Measurements from ENCODE around the gene ARL8A.
"Not testable (repeated sequence)": the region's sequence is repeated elsewhere in the genome, so short reads cannot be mapped to it uniquely, and the experiment has no call there.

Gene ARL8A

GRCh38 chr1:202154148-202154765 is 9.7 kb upstream of the ARL8A start:
- H3K27me3 Mint-ChIP-seq = no peaks in the 10 kb centered on the region
- DNase-seq = no peak
- H3K9me3 Mint-ChIP-seq = no peaks in the 10 kb centered on the region
- no peak for ATAC-seq
- H3K4me3 Mint-ChIP-seq = peak overlapping the region in 1 of 2 donors; percentile 10
- H3K27ac Mint-ChIP-seq = peak overlapping the region in 1 of 2 donors; percentile 74
- H3K4me1 Mint-ChIP-seq = peaks cover 69% of the 10 kb centered on the region

GRCh38 chr1:202153284-202153683 is 8.7 kb upstream of the ARL8A start:
- Mint-ChIP-seq H3K9me3 (no peaks in the 10 kb centered on the region), H3K4me3 (no peak overlapping the region), H3K4me1 (peaks cover 62% of the 10 kb centered on the region)

GRCh38 chr1:202152399-202152798 is 7.9 kb upstream of the ARL8A start:
- H3K9me3 Mint-ChIP-seq = no peaks in the 10 kb centered on the region
- peaks cover 61% of the 10 kb centered on the region for H3K4me1 Mint-ChIP-seq
- ATAC-seq = no peak
- H3K27me3 Mint-ChIP-seq = no peaks in the 10 kb centered on the region
- H3K27ac Mint-ChIP-seq = peak overlapping the region in 1 of 2 donors; percentile 90
- DNase-seq = no peak
- H3K4me3 Mint-ChIP-seq = no peak overlapping the region

More at GRCh38 chr1:202153284-202153683, 8.7 kb upstream of the ARL8A start:
- ATAC-seq (no peak), DNase-seq (no peak)
- Mint-ChIP-seq H3K27ac (peak overlapping the region; percentile 74 to 86), H3K27me3 (no peaks in the 10 kb centered on the region)

- no peaks in the 10 kb centered on the region for H3K9me3 Mint-ChIP-seq
- H3K27ac Mint-ChIP-seq = no peak overlapping the region
- DNase-seq (no peak), ATAC-seq (no peak)
- peaks cover 55% of the 10 kb centered on the region for H3K4me1 Mint-ChIP-seq
- no peak overlapping the region for H3K4me3 Mint-ChIP-seq
- no peaks in the 10 kb centered on the region for H3K27me3 Mint-ChIP-seq
These were observed 6.5 kb upstream of the ARL8A start for GRCh38 chr1:202151045-202151444.

- Mint-ChIP-seq H3K4me3 (no peak overlapping the region), H3K4me1 (peaks cover 52% of the 10 kb centered on the region), H3K9me3 (no peaks in the 10 kb centered on the region), H3K27me3 (no peaks in the 10 kb centered on the region), H3K27ac (peak overlapping the region in 1 of 2 donors; percentile 42)
- no peak for DNase-seq
- no peak for ATAC-seq
These were observed 6.1 kb upstream of the ARL8A start for GRCh38 chr1:202150602-202151001.

- no peak for DNase-seq
- Mint-ChIP-seq H3K27ac (no peak overlapping the region), H3K4me3 (no peak overlapping the region), H3K9me3 (no peaks in the 10 kb centered on the region), H3K27me3 (no peaks in the 10 kb centered on the region), H3K4me1 (peaks cover 52% of the 10 kb centered on the region)
- no peak for ATAC-seq
These were observed 5.7 kb upstream of the ARL8A start for GRCh38 chr1:202150187-202150586.

- H3K4me3 Mint-ChIP-seq = no peak overlapping the region
- H3K4me1 Mint-ChIP-seq = peaks cover 50% of the 10 kb centered on the region
- no peak for ATAC-seq
These were observed 5.0 kb upstream of the ARL8A start for GRCh38 chr1:202149566-202149965.

GRCh38 chr1:202148391-202148790 is 3.9 kb upstream of the ARL8A start:
- DNase-seq = no peak
- Mint-ChIP-seq H3K9me3 (no peaks in the 10 kb centered on the region), H3K4me1 (peaks cover 46% of the 10 kb centered on the region), H3K4me3 (no peak overlapping the region), H3K27me3 (no peaks in the 10 kb centered on the region), H3K27ac (no peak overlapping the region)
- no peak for ATAC-seq

More at GRCh38 chr1:202149566-202149965, 5.0 kb upstream of the ARL8A start:
- Mint-ChIP-seq H3K27ac (no peak overlapping the region), H3K27me3 (no peaks in the 10 kb centered on the region), H3K9me3 (no peaks in the 10 kb centered on the region)
- no peak for DNase-seq

- Mint-ChIP-seq H3K27me3 (no peaks in the 10 kb centered on the region), H3K4me3 (no peak overlapping the region), H3K9me3 (no peaks in the 10 kb centered on the region), H3K4me1 (peaks cover 56% of the 10 kb centered on the region), H3K27ac (no peak overlapping the region)
- DNase-seq = no peak
- no peak for ATAC-seq
These were observed 2.5 kb upstream of the ARL8A start for GRCh38 chr1:202146993-202147392.

- H3K9me3 Mint-ChIP-seq = no peaks in the 10 kb centered on the region
- peak overlapping the region in 1 of 2 donors; percentile 51 for H3K4me3 Mint-ChIP-seq
- H3K27ac Mint-ChIP-seq = peak overlapping the region in 1 of 2 donors; percentile 36
- H3K27me3 Mint-ChIP-seq = no peaks in the 10 kb centered on the region
- DNase-seq (no peak), ATAC-seq (no peak)
- peaks cover 61% of the 10 kb centered on the region for H3K4me1 Mint-ChIP-seq
These were observed 1.7 kb upstream of the ARL8A start for GRCh38 chr1:202146279-202146678.

- peak overlapping the region; percentile 5 to 92 for H3K4me3 Mint-ChIP-seq
- DNase-seq, ATAC-seq, H3K27me3 Mint-ChIP-seq, H3K9me3 Mint-ChIP-seq: not testable (repeated sequence)
- peaks cover 61% of the 10 kb centered on the region for H3K4me1 Mint-ChIP-seq
- H3K27ac Mint-ChIP-seq = peak overlapping the region in 1 of 2 donors; percentile 95
These were observed 1.2 kb upstream of the ARL8A start for GRCh38 chr1:202145744-202146140.

GRCh38 chr1:202145068-202145743 is 669 bp upstream of the ARL8A start:
- peak overlapping the region; percentile 91 to 95 for H3K27ac Mint-ChIP-seq
- H3K4me1 Mint-ChIP-seq = peaks cover 60% of the 10 kb centered on the region
- DNase-seq (peak; percentile 38 to 73), ATAC-seq (peak; percentile 75)
- peak overlapping the region; percentile 89 to 92 for H3K4me3 Mint-ChIP-seq
- H3K9me3 Mint-ChIP-seq = no peaks in the 10 kb centered on the region
- no peaks in the 10 kb centered on the region for H3K27me3 Mint-ChIP-seq

GRCh38 chr1:202143768-202144401 is 652 bp downstream of the ARL8A start:
- Mint-ChIP-seq H3K27ac (peak overlapping the region; percentile 94 to 97), H3K27me3 (no peaks in the 10 kb centered on the region), H3K4me1 (peaks cover 57% of the 10 kb centered on the region), H3K9me3 (no peaks in the 10 kb centered on the region), H3K4me3 (peak overlapping the region; percentile 92 to 93)
- peak; percentile 61 for ATAC-seq
- DNase-seq = peak; percentile 34 to 42

- H3K27ac Mint-ChIP-seq = peak overlapping the region; percentile 94 to 97
- H3K4me1 Mint-ChIP-seq = peaks cover 61% of the 10 kb centered on the region
- no peaks in the 10 kb centered on the region for H3K27me3 Mint-ChIP-seq
- ATAC-seq (peak; percentile 5), DNase-seq (peak in 1 of 2 donors; percentile 27)
- no peaks in the 10 kb centered on the region for H3K9me3 Mint-ChIP-seq
- H3K4me3 Mint-ChIP-seq = peak overlapping the region; percentile 92 to 93
These were observed 1.3 kb downstream of the ARL8A start for GRCh38 chr1:202143011-202143767.

- DNase-seq, H3K4me3 Mint-ChIP-seq, H3K9me3 Mint-ChIP-seq, ATAC-seq, H3K27me3 Mint-ChIP-seq: not testable (repeated sequence)
- Mint-ChIP-seq H3K4me1 (peaks cover 49% of the 10 kb centered on the region), H3K27ac (peak overlapping the region in 1 of 2 donors; percentile 42)
These were observed 3.1 kb downstream of the ARL8A start for GRCh38 chr1:202141468-202141867.
